HG03378 (cell line): Measurements from ENCODE around the gene DCT.

Experiments used
- ATAC-seq: cut with Tn5 transposase; IDR thresholded peaks from one replicate; pipeline ENCODE4 v1.9.1; 2021; ENCODE audit warnings: mild to moderate bottlenecking, moderate library complexity; ENCODE audit not compliant: unreplicated experiment

The DCT gene

DNA sequence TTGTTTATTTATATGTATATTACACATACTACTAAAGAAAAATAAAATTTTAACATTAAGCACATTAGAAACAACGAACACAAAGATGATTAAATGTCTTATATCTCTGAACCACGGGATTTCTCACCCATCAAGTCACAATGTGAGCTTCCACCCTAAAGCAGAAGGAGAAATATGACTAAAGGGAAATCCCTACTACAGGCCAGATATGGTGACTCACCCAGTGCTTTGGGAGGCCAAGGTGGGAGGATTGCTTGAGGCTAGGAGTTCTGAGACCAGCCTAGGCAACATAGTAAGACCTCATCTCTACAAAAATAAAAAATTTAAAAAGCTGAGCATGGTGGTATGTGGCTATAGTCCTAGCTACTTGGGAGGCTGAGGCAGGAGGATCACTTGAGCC lies 24.6 kb downstream of the DCT start:
- peak; percentile 49 for ATAC-seq

DNA sequence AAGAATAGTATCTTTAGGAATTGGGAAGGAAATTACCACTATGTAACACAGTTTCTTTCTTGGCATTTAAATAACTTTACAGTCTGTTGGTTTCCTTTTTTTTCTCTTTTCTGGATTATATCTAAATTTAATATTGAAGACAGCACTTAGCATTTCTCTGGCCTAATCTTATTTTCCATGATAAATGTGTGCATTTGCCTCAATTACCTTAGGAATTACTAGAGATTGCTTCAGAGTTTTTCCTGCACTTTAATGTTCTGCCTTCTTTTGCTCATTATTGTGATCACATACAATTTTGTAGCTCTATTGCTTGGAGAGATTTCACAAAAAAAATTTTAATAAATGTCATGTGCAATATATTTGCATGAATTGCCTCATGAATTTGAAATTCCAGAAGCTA lies 25.1 kb downstream of the DCT start:
- no peak for ATAC-seq

DNA sequence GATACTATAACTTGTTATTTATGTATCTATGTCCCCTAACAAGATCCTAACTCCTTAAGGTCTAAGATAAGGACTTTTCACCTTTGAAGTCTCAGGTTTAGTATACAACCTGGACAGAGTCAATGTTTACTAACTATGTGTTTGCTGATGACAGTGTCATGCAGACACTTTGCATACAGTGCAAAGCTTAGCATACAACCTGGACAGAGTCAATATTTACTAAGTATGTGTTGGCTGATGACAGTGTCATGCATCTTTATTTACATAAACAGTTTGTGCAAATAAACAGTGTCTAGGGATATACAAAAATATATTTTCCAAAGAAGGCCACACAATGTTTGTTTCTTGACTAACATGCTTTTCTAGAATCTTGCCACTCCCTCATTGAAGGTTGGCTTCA lies 34.7 kb downstream of the DCT start:
- ATAC-seq: no peak

GRCh38 chr13:94435604-94436226 lies 43.8 kb downstream of the DCT start:
- no peak for ATAC-seq

DNA sequence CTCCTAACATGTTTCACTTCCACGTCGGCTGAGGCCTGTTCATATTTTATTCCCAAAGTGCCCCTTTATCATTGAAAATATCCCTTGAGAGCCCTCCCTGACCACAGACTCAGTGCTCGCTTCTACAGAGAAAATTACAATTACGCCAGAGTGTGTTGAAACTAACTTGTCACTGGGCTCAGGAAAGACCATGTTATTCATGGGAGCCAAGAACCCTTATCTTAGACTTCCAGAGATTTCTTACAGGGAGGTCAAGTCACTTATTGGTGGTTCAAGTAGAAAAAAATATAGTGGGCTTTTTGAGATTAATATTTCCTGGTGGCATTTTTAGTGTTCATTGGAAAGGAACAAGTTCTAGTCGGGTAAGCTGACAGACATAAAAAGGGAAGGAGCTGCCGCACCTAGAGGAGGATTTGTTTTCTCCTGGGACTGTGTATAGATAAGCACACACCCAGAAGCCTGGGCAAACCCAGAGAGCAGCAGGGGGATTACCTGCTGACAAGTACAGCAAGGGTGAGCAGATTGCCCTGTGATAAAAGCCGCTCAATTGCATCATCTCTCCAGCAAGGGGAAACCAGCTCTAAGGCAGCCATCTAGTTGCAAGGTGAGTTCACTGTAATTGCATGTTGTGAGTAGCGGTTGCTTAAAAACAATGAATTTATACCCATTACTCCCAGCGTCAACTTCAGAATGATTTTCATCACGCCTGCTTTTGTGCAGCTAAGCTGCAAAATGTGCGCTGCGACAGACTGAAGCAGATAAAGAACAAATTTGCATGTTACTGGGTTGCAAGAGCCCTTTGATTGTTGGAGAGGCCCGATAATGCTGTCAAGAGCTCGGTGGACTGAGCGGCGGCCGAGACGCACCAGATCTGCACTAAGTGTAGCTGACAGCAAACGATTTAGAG lies 46.2 kb downstream of the DCT start:
- ATAC-seq: peak; percentile 82

GRCh38 chr13:94431987-94432386 lies 47.5 kb downstream of the DCT start:
- no peak for ATAC-seq

DNA sequence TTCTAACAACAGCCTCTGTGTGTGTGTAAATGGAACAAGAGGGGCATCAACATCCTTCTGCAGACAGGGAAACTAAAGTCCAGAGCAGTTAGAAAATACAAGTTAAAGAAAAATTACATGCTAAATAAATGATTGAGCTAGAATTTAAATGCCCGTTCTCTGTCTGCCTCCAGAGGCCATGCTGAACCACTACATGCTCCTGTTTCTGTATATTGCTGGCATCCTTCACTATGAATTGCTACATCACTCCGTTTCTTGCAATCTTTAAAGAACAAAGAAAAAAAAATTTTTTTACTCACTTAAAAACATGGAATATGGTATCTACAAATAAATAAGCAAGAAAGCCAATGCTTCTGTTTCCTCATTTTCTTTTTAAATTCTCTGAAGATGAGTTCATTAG lies 47.9 kb downstream of the DCT start:
- no peak for ATAC-seq

DNA sequence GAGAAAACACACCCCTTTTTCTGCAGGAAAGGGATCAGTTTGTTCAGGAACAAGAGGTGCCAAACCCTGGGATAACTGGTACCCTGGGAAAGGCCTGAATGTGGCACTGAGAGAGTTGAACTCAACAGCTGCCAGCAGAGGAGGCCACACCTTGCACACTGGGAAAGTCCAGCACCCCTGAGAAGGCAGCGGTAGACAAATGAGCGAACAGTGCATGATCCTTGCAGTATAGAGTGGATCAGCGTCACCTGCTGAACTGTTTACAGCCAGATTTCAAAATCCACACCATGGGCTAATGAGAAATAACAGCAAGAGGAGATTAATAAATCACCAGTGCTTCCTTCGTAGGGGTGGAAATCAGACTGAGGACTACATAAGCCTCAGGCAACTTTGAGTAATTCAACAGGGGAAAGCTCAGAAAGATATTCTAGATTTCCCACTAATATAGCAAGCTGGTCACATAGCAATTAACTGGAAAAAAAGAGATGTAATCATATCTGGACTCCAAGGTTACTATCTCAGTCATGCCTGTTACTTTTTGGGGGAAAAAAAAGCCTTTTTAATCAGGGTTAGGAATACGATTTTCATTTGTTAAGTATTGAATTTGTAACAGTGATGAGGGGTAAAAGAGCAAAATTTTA lies 52.0 kb downstream of the DCT start:
- no peak for ATAC-seq

DNA sequence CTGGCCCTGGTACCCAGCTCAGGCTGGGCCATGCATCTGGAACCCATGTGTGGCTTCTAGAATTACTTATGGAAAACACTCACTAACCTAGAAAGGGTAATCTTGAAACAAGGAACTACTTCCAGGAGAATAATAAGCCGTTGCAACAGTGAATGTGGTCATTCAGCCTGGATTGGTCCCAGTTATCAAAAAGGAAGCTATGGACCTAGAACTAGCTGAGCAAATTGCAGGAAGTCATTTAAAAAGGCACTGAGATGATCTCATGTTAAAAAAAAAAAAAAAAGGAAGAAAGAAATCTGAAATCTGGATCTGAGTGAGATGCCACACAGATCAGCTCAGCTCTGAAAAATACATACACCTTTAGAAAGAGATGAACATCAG lies 59.6 kb downstream of the DCT start:
- no peak for ATAC-seq

- ATAC-seq: peak; percentile 78
These were observed 60.1 kb downstream of the DCT start for GRCh38 chr13:94419304-94419924.

DNA sequence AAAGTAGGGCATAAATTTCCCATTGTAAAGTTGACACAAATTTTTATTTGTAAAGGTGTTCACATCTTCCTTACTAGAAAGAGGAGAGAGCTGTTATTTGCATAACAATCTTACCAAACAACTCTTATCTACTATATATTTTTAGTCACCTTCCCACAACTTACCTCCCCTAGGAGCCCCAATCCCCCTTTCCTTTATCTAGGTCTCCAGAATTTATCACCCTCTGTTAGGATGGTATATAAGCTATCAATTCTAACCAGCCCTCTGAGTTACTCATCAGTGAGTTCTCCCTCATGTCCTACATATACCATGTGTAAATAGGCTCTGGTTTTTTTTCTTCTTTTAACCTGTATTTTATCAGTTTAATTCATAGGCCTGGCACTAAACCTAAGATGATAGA lies 62.2 kb downstream of the DCT start:
- no peak for ATAC-seq

GRCh38 chr13:94416454-94417080 lies 62.9 kb downstream of the DCT start:
- ATAC-seq: no peak

- ATAC-seq: no peak
These were observed 63.8 kb downstream of the DCT start for GRCh38 chr13:94415500-94416237.

DNA sequence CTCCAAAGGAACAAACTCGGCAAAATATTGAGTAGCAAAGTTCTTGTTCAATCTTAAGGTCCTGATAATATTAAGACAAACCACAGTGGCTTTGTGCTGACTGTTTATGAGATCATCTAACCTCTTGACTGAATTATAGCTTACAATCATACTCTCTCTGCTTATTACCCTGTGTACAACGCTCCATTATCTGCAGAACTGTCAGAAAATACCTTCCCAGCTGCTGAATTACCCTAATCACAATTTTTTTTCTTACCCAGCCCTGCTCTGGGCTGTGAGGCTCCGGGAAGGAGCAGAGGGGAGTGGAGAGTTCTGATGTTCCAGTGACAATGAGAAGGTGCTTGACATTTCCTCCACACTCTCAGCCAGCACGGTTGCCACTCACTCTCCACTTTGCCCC lies 64.8 kb downstream of the DCT start:
- no peak for ATAC-seq

DNA sequence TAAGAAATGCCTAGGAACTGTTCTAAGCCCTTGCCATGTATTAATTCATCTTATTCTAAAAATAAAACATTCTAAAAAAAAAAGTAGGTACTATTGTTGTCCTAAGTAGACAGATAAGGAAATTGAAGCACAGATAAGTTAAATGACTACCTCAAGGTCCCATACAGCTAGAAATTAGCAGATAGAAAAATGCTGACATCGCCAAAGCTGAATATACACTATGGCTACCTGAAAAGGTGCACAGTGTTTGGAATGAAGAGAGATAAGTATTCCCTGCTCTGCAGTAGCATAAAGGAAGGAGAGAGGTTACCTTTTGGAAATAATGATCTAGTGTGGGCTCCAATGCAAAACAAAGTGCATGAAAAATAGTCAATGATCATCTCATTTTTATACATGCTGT lies 65.3 kb downstream of the DCT start:
- ATAC-seq: no peak

- ATAC-seq: no peak
These were observed 65.9 kb downstream of the DCT start for GRCh38 chr13:94413598-94413944.

DNA sequence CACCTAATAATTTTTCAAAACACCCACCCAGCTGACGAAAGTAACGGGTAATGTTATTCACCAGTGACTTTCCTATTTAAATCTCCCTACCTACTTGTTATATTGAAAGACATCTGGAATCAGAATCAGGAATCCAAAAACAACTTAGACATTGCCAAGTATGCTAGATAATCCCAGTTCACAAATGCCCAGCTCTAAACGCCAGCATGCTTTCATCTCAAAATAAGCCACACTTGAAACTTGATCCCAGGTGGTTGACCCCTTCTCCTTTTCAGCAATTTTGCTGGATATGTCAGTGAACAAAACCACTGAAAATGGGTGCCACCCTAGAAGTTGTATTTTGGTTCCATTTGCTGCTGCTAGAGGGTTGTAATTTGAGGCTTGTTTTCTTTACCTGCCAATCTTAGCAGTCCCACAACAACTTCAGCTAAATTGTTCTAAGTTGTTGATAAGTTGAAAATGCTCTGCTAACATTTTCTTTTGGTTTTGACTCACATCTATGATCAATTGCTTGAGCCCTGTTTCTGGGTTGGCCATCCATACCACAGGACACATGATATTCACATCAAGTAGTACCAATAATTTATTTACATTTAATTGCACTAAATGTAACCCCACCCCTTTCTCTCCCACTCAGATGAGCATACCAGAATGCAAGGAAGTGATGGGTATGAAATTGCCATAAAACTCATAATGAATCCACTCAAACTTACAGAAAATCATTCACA lies 66.4 kb downstream of the DCT start:
- no peak for ATAC-seq

- ATAC-seq: no peak
These were observed 67.7 kb downstream of the DCT start for GRCh38 chr13:94411747-94412146.

GRCh38 chr13:94408314-94409036 lies 71.0 kb downstream of the DCT start:
- ATAC-seq: no peak
